Measurements from ENCODE around the gene MLX.
"Not testable (repeated sequence)": the region's sequence is repeated elsewhere in the genome, so short reads cannot be mapped to it uniquely, and the experiment has no call there.

Gene MLX

GRCh38 chr17:42608305-42609181 lies 41.6 kb downstream of the MLX start:
- no peak for DNase-seq (ENCODE audit: low spot score)
- in situ Hi-C loops (cut with MboI; ENCODE audit: low pct_unique_long_range_greater_than_20kb, low sequenced_read_pairs, unreplicated experiment): no loop called here
- no peak for TF ChIP-seq CTCF (IDR thresholded peaks at IDR 0.05; ENCODE audit: extremely low read depth, insufficient read depth, missing control alignments)

DNA sequence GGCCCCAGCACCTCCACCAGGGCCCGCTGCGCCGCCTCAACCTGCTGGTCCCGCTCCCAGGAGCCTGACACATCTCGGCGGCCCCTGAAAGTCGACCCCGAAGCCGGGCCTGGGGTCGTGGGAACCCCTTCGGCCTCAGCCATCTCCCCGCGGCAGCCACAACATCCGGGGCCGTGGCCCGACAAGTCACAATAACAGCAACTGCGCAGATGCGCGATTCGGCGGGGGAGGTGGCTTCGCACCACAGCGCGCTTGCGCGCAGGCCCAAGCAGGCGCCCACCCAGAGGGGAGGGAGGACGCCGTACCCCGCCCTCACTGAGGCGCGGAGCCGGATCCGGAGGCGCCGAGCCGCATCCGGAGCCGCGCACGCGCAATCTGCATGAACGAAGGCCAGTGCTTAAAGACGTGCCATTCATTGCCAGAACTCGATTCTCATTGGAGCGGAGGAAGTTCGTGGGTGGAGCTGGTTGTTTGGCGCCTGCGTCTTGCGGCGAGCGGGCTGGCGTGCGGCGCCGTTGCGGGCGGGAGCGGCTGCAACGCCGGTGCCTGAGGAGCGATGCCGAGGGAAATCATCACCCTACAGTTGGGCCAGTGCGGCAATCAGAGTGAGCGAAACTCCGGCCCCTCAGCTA lies 42.4 kb downstream of the MLX start, which contains the start of the genes RETREG3 and TUBG1:
Gene RETREG3, minus strand, starts transcription at position 193 of the 632 bp plus-strand sequence. Its CDS starts 50 bp downstream, at position 143.
Gene TUBG1, plus strand, starts transcription at position 502 of the 632 bp plus-strand sequence. Its CDS starts 55 bp downstream, at position 557.
- peak; percentile 20 for TF ChIP-seq CTCF (IDR thresholded peaks at IDR 0.05; ENCODE audit: extremely low read depth, insufficient read depth, missing control alignments)
- in situ Hi-C loops (cut with MboI; ENCODE audit: low pct_unique_long_range_greater_than_20kb, low sequenced_read_pairs, unreplicated experiment): no loop called here
- DNase-seq (ENCODE audit: low spot score): peak; percentile 100

DNA sequence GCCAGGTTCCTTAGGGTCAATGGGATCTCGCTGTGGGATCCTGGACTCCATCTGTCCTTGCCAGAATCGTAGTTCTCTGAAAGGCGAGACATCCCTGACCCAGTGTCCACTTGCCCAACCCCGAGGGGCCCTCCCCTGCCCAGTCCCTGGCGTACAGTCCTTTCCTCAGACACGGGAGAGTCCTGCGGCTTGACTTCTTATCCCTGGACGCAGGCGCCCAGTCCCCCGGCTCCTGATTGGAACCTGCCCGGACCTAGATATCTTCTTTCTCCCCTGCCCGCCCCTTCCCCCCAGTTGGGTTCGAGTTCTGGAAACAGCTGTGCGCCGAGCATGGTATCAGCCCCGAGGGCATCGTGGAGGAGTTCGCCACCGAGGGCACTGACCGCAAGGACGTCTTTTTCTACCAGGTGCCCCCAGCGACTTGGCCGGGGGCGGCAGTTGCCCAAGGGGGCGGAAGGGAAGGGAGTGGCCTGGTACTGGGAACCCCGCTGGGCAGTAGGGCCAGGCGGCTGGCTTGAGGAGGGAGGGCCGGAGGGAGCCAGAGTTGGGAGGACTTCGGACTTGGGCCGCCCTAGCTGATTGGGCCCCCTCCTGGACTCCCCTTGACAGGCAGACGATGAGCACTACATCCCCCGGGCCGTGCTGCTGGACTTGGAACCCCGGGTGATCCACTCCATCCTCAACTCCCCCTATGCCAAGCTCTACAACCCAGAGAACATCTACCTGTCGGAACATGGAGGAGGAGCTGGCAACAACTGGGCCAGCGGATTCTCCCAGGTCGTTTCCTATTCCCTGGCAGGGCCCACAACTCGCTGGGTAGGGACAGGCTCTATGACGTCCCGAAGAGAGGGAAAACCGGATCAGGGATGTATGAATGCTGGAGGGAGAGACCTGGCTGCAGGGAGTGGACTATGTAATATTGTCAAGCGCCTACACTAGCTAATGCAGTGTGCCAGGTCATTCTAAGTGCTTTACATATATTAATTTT lies 43.2 kb downstream of the MLX start:
- DNase-seq (ENCODE audit: low spot score): not testable (repeated sequence)
- in situ Hi-C loops (cut with MboI; ENCODE audit: low pct_unique_long_range_greater_than_20kb, low sequenced_read_pairs, unreplicated experiment): loop anchor here (10.0 kb wide), 1 partner anchor 55 kb away; no protein-coding TSS in a partner anchor

DNA sequence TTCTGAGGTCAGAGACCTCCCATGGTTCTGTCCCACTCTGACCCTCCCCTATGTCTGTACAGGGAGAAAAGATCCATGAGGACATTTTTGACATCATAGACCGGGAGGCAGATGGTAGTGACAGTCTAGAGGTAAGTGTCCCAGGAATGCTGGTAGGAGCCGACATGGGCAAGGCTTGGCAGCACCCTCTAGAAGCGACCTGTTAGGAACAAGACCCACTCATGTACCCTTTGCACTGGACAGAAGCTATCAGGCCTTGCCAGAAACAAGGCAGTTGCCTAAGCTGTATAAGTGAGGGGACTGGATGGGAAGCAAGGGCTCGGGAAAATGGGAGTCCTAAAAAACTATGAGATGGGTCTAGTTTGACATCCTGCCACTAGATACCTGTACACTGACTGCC lies 45.1 kb downstream of the MLX start:
- DNase-seq (ENCODE audit: low spot score): no peak
- no peak for TF ChIP-seq CTCF (IDR thresholded peaks at IDR 0.05; ENCODE audit: extremely low read depth, insufficient read depth, missing control alignments)
- in situ Hi-C loops (cut with MboI; ENCODE audit: low pct_unique_long_range_greater_than_20kb, low sequenced_read_pairs, unreplicated experiment): loop anchor here (10.0 kb wide), 1 partner anchor 53 kb away; no protein-coding TSS in a partner anchor

DNA sequence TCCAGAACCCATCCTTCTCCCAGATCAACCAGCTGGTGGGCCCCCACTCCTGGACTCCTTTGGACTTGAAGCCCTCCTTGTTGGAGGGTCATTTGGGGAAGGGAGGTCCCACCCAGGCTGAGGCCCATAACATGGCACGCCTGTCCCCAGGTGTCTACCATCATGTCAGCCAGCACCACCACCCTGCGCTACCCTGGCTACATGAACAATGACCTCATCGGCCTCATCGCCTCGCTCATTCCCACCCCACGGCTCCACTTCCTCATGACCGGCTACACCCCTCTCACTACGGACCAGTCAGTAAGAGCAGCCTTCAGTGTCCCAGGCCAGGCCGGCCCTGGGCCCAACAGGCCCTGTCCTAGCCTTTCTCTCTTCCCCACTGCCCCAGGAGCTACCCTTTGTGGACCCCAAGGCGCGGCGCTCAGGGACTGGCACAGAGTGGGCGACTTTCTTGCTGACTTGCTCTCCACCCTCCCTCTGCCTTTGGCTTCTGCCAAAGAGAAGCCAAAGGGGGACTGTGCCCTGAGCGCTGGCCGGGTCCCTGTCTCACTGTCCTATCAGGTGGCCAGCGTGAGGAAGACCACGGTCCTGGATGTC lies 46.9 kb downstream of the MLX start:
- TF ChIP-seq CTCF (IDR thresholded peaks at IDR 0.05; ENCODE audit: extremely low read depth, insufficient read depth, missing control alignments): no peak
- in situ Hi-C loops (cut with MboI; ENCODE audit: low pct_unique_long_range_greater_than_20kb, low sequenced_read_pairs, unreplicated experiment): loop anchor here (10.0 kb wide), 1 partner anchor 51 kb away; no protein-coding TSS in a partner anchor
- DNase-seq (ENCODE audit: low spot score): no peak

DNA sequence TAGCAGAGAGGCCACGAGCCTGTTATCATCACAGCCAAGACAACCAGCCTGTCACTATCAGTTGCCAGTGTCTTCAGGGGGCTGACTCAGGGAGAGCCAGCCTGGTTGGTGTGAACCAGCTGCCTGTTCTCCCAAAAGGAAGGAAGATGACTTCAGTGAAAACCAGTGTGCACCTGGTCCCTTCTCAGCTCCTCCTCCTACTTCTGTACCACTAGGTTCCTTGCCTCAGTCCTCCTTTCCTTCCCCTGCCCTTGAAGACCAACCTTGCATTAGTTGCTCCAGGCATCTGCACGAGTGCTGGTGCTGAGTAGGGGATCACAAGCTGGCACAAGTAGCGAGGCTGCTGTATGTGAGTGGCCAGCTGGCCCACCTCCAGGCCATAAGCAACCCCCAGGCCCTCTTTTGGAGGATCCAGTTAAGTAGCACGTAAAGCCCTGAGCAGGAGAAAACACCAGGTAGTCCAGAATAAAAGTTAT lies 51.1 kb downstream of the MLX start:
- in situ Hi-C loops (cut with MboI; ENCODE audit: low pct_unique_long_range_greater_than_20kb, low sequenced_read_pairs, unreplicated experiment): loop anchor here (10.0 kb wide), 1 partner anchor 47 kb away; no protein-coding TSS in a partner anchor
- DNase-seq (ENCODE audit: low spot score): peak; percentile 43
- TF ChIP-seq CTCF (IDR thresholded peaks at IDR 0.05; ENCODE audit: extremely low read depth, insufficient read depth, missing control alignments): no peak
